HEK293 (cell line): ENCODE results near the gene PRDM15.

Experiments used
- CTCF ChIA-PET: fragments of 350-600 bp; formaldehyde crosslinking; extraction: SDS; loops from one replicate; lab custom pipeline; 2021; ENCODE audit warnings: antibody characterized with exemption; lab: Yijun Ruan, JAX
- POLR2A ChIA-PET: fragments of 300-600 bp; formaldehyde crosslinking; extraction: SDS; loops from one replicate; lab custom pipeline; 2020; ENCODE audit warnings: antibody characterized with exemption, inconsistent platforms; lab: Yijun Ruan, JAX
- H3K27ac ChIP-seq: fragments of 200-500 bp; sonication (Bioruptor generic); 2 replicates; pipeline ENCODE4 v1.5.1; 2014; ENCODE audit warnings: low read depth, low read length, control low read depth, inconsistent platforms; ENCODE audit errors: extremely low read depth
- H3K36me3 ChIP-seq, 2 experiments: fragments of 200-500 bp in 1 of 2; sonication (Bioruptor generic) in 1 of 2; 1 replicate in 1 of 2; 2 replicates in 1 of 2; pipeline ENCODE4 v1.5.1; 2014 to 2017; ENCODE audit warnings: inconsistent platforms in 2 of 2, low read length in 2 of 2; ENCODE audit not compliant: control insufficient read depth in 2 of 2, insufficient read depth in 1 of 2
- H3K4me1 ChIP-seq: fragments of 200-500 bp; sonication (Bioruptor generic); 2 replicates; pipeline ENCODE4 v1.5.1; 2014; ENCODE audit warnings: mild to moderate bottlenecking, low read length, inconsistent platforms; ENCODE audit not compliant: control insufficient read depth, insufficient read depth
- H3K4me3 ChIP-seq: 2 replicates; pipeline ENCODE4 v1.5.1; 2011; ENCODE audit warnings: low read depth, mild to moderate bottlenecking, control low read depth, low read length, moderate library complexity
- H3K9me3 ChIP-seq: fragments of 200-500 bp; sonication (Bioruptor generic); 2 replicates; pipeline ENCODE4 v1.5.1; 2014; ENCODE audit warnings: low read depth, low read length, inconsistent platforms; ENCODE audit not compliant: control insufficient read depth, insufficient read depth
- ATF2 ChIP-seq: fragments of 450-650 bp; formaldehyde crosslinking; IDR thresholded peaks from 2 replicates; pipeline ENCODE4 v1.5.1; 2016; ENCODE audit warnings: missing biosample characterization, missing genetic modification characterization, low read depth
- BCL11A ChIP-seq: fragments of 450-650 bp; formaldehyde crosslinking; IDR thresholded peaks from 2 replicates; pipeline ENCODE4 v1.5.1; 2016; ENCODE audit warnings: low read depth, missing biosample characterization, missing genetic modification characterization
- GLI2 ChIP-seq: fragments of 450-650 bp; formaldehyde crosslinking; IDR thresholded peaks from 2 replicates; pipeline ENCODE4; 2017; ENCODE audit warnings: missing biosample characterization, missing genetic modification characterization, low read depth, borderline replicate concordance
- HOXC10 ChIP-seq: sonication (generic); formaldehyde crosslinking; IDR thresholded peaks from 2 replicates; pipeline ENCODE4 v1.8.1; 2023; ENCODE audit warnings: mild to moderate bottlenecking, missing genetic modification reagents
- IKZF3 ChIP-seq: fragments of 450-650 bp; IDR thresholded peaks from 2 replicates; pipeline ENCODE4 v1.5.0; 2018; ENCODE audit warnings: missing biosample characterization, mild to moderate bottlenecking, missing genetic modification characterization, moderate library complexity
- ZBTB6 ChIP-seq: fragments of 450-650 bp; formaldehyde crosslinking; IDR thresholded peaks from 2 replicates; pipeline ENCODE4 v1.5.1; 2017; ENCODE audit warnings: missing biosample characterization, missing genetic modification characterization
- ZNF114 ChIP-seq: fragments of 450-650 bp; formaldehyde crosslinking; IDR thresholded peaks from 2 replicates; pipeline ENCODE4 v1.5.0; 2017; ENCODE audit warnings: missing biosample characterization, missing genetic modification characterization
- ZNF155 ChIP-seq: fragments of 450-650 bp; formaldehyde crosslinking; IDR thresholded peaks from 2 replicates; pipeline ENCODE4 v1.5.1; 2016; ENCODE audit warnings: missing biosample characterization, missing genetic modification characterization
- ZNF24 ChIP-seq: fragments of 450-650 bp; formaldehyde crosslinking; IDR thresholded peaks from 2 replicates; pipeline ENCODE4 v1.5.1; 2016; ENCODE audit warnings: missing biosample characterization, missing genetic modification characterization
- ZNF26 ChIP-seq: fragments of 450-650 bp; formaldehyde crosslinking; IDR thresholded peaks from 2 replicates; pipeline ENCODE4 v1.5.1; 2016; ENCODE audit warnings: missing biosample characterization, missing genetic modification characterization
- ZNF274 ChIP-seq, 2 experiments: fragments of 200-500 bp in 1 of 2; fragments of 450-650 bp in 1 of 2; sonication (Bioruptor generic) in 1 of 2; formaldehyde crosslinking in 1 of 2; IDR thresholded peaks; 2 replicates each; pipeline versions ENCODE4 v1.5.1 to v1.6.1; 2014 to 2016; ENCODE audit warnings: borderline replicate concordance in 1 of 2, inconsistent platforms in 1 of 2, low read length in 1 of 2, missing biosample characterization in 1 of 2, missing genetic modification characterization in 1 of 2
- ZNF311 ChIP-seq: fragments of 450-650 bp; formaldehyde crosslinking; IDR thresholded peaks from 2 replicates; pipeline ENCODE4 v1.5.1; 2017; ENCODE audit warnings: missing biosample characterization, missing genetic modification characterization, borderline replicate concordance
- ZNF335 ChIP-seq: fragments of 450-650 bp; formaldehyde crosslinking; conservative IDR thresholded peaks from 2 replicates; pipeline ENCODE4 v1.5.1; 2016; ENCODE audit warnings: missing biosample characterization, missing genetic modification characterization
- ZNF514 ChIP-seq: fragments of 450-650 bp; formaldehyde crosslinking; IDR thresholded peaks from 2 replicates; pipeline ENCODE4 v1.5.1; 2016; ENCODE audit warnings: missing biosample characterization, missing genetic modification characterization
- ZNF626 ChIP-seq: fragments of 450-650 bp; sonication (Bioruptor Pico); formaldehyde crosslinking; IDR thresholded peaks from 2 replicates; pipeline ENCODE4 v1.5.1; 2018; ENCODE audit warnings: missing biosample characterization, missing genetic modification characterization, inconsistent platforms
- ZNF629 ChIP-seq: fragments of 450-650 bp; formaldehyde crosslinking; IDR thresholded peaks from 2 replicates; pipeline ENCODE4 v1.5.1; 2017; ENCODE audit warnings: missing biosample characterization, missing genetic modification characterization
- ZNF76 ChIP-seq: fragments of 450-650 bp; formaldehyde crosslinking; IDR thresholded peaks from 2 replicates; pipeline ENCODE4; 2016; ENCODE audit warnings: low read depth, missing biosample characterization, missing genetic modification characterization, borderline replicate concordance
- ZNF768 ChIP-seq: fragments of 450-650 bp; formaldehyde crosslinking; IDR thresholded peaks from 2 replicates; pipeline ENCODE4 v1.5.1; 2018; ENCODE audit warnings: missing biosample characterization, mild to moderate bottlenecking, missing genetic modification characterization
- ZNF792 ChIP-seq: fragments of 450-650 bp; formaldehyde crosslinking; IDR thresholded peaks from 2 replicates; pipeline ENCODE4 v1.5.1; 2016; ENCODE audit warnings: missing biosample characterization, missing genetic modification characterization
- ZSCAN23 ChIP-seq: fragments of 450-650 bp; formaldehyde crosslinking; IDR thresholded peaks from 2 replicates; pipeline ENCODE4 v1.5.1; 2016; ENCODE audit warnings: missing biosample characterization, missing genetic modification characterization
- TF ChIP-seq, protein P1 (sequence below): fragments of 450-650 bp; formaldehyde crosslinking; optimal IDR thresholded peaks from 2 replicates; pipeline ENCODE3; 2016; ENCODE audit warnings: missing biosample characterization, mild to moderate bottlenecking, missing genetic modification characterization
- TF ChIP-seq, protein P2 (sequence below): fragments of 450-650 bp; formaldehyde crosslinking; IDR thresholded peaks from 2 replicates; pipeline ENCODE4 v1.5.1; 2016; ENCODE audit warnings: missing biosample characterization, missing genetic modification characterization
- TF ChIP-seq, protein P3 (sequence below): fragments of 450-650 bp; formaldehyde crosslinking; IDR thresholded peaks from 2 replicates; pipeline ENCODE4 v1.5.1; 2017; ENCODE audit warnings: missing biosample characterization, missing genetic modification characterization
- TF ChIP-seq, protein P4 (sequence below): fragments of 450-650 bp; formaldehyde crosslinking; IDR thresholded peaks from 2 replicates; pipeline ENCODE4 v1.5.1; 2016; ENCODE audit warnings: missing biosample characterization, missing genetic modification characterization

PRDM15 gene

DNA sequence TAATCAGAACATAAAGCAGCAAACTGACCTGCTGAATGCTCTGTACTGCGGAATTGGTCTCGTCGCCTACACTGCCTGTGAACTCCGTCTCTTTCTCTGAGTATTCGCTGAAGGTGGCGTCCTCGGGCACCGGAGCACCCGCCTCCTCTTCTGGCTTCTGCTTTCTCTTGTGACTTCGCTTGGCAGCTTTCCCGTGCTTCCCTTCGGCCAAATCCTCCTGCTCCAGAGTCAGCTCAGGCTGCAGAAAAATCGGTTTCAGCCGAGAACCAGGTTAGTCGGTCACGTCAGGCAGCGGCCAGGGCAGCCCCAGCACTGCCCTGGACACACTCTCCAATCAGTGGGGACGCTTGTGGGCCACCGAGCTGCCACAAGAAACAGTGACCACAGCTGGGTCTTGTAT, 76.5 kb downstream of the PRDM15 start:
- CTCF ChIA-PET = interaction anchor here (0.7 to 2.6 kb wide), 3 partner anchors 14 to 484 kb away, joined by 3 to 9 read pairs (median 6); no protein-coding TSS in a partner anchor
- H3K4me1 ChIP-seq = no peaks in the 10 kb centered on the region
- H3K4me3 ChIP-seq = no peak overlapping the region
- no peaks in the 10 kb centered on the region for H3K9me3 ChIP-seq
- POLR2A ChIA-PET = no interaction called here
- H3K27ac ChIP-seq = no peak overlapping the region
- no peak for TF ChIP-seq ZNF76 (tag by site-specific recombination)
- no peak for TF ChIP-seq ZNF114 (tag by site-specific recombination)
- TF ChIP-seq, protein P1, sequence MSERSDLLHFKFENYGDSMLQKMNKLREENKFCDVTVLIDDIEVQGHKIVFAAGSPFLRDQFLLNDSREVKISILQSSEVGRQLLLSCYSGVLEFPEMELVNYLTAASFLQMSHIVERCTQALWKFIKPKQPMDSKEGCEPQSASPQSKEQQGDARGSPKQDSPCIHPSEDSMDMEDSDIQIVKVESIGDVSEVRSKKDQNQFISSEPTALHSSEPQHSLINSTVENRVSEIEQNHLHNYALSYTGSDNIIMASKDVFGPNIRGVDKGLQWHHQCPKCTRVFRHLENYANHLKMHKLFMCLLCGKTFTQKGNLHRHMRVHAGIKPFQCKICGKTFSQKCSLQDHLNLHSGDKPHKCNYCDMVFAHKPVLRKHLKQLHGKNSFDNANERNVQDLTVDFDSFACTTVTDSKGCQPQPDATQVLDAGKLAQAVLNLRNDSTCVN (tag by site-specific recombination) = no peak
- TF ChIP-seq, protein P2, sequence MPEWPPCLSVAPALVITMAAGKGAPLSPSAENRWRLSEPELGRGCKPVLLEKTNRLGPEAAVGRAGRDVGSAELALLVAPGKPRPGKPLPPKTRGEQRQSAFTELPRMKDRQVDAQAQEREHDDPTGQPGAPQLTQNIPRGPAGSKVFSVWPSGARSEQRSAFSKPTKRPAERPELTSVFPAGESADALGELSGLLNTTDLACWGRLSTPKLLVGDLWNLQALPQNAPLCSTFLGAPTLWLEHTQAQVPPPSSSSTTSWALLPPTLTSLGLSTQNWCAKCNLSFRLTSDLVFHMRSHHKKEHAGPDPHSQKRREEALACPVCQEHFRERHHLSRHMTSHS = no peak
- TF ChIP-seq ZNF24 (tag by site-specific recombination) = no peak
- TF ChIP-seq ZNF629 (tag by site-specific recombination) = no peak
- TF ChIP-seq IKZF3 (tag by site-specific recombination) = no peak
- no peak for TF ChIP-seq ZNF155
- no peak for TF ChIP-seq GLI2
- TF ChIP-seq, protein P3, sequence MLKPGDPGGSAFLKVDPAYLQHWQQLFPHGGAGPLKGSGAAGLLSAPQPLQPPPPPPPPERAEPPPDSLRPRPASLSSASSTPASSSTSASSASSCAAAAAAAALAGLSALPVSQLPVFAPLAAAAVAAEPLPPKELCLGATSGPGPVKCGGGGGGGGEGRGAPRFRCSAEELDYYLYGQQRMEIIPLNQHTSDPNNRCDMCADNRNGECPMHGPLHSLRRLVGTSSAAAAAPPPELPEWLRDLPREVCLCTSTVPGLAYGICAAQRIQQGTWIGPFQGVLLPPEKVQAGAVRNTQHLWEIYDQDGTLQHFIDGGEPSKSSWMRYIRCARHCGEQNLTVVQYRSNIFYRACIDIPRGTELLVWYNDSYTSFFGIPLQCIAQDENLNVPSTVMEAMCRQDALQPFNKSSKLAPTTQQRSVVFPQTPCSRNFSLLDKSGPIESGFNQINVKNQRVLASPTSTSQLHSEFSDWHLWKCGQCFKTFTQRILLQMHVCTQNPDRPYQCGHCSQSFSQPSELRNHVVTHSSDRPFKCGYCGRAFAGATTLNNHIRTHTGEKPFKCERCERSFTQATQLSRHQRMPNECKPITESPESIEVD (tag by site-specific recombination) = no peak
- TF ChIP-seq ZNF514 (tag by site-specific recombination) = no peak
- no peak for TF ChIP-seq ZNF792 (tag by site-specific recombination)
- peaks cover 0 to 46% of the 10 kb centered on the region in 2 experiments; a peak in 2 of 3 replicates for H3K36me3 ChIP-seq

DNA sequence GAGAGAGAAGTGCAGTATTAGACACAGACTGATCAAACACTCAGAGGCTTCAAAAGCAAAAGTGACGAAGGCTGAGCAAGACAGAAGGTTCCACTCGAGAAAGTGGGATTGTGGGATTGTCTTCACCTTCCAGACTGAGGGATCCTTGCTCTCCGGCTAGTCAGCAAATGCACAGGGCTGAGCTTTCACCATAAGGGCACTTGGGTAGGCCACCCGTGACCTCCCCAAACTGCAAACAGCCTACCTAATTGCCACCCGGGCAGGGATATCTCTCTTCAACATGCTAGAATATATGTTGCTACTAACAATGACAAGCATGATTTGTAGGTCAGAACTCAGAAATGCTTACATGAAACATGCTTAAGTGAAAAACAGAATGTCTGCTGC, 77.0 kb downstream of the PRDM15 start:
- Histone ChIP-seq H3K4me3 (no peak overlapping the region), H3K36me3 (peaks cover 0 to 46% of the 10 kb centered on the region in 2 experiments; a peak in 2 of 3 replicates), H3K4me1 (no peaks in the 10 kb centered on the region), H3K9me3 (no peaks in the 10 kb centered on the region), H3K27ac (no peak overlapping the region)
- POLR2A ChIA-PET = no interaction called here
- CTCF ChIA-PET = interaction anchor here (1.3 to 2.6 kb wide), 2 partner anchors 15 to 190 kb away, joined by 6 to 9 read pairs; no protein-coding TSS in a partner anchor
- no peak for TF ChIP-seq ZNF274 (IDR thresholded peaks at IDR 0.05; ENCODE audit: low read length)
- TF ChIP-seq ZNF274 (tag by site-specific recombination; IDR thresholded peaks at IDR 0.05; ENCODE audit: borderline replicate concordance) = no peak
- TF ChIP-seq ZNF311 (tag by site-specific recombination) = no peak
- TF ChIP-seq ZNF768 (tag by site-specific recombination) = no peak
- TF ChIP-seq ZNF626 (tag by site-specific recombination) = no peak
- no peak for TF ChIP-seq ZNF335
- no peak for TF ChIP-seq HOXC10 (CRISPR knock-in tag)
- TF ChIP-seq ZNF26 = no peak
- TF ChIP-seq ZSCAN23 = no peak
- TF ChIP-seq ZBTB6 = no peak
- TF ChIP-seq ATF2 (tag by site-specific recombination) = no peak
- TF ChIP-seq, protein P4, sequence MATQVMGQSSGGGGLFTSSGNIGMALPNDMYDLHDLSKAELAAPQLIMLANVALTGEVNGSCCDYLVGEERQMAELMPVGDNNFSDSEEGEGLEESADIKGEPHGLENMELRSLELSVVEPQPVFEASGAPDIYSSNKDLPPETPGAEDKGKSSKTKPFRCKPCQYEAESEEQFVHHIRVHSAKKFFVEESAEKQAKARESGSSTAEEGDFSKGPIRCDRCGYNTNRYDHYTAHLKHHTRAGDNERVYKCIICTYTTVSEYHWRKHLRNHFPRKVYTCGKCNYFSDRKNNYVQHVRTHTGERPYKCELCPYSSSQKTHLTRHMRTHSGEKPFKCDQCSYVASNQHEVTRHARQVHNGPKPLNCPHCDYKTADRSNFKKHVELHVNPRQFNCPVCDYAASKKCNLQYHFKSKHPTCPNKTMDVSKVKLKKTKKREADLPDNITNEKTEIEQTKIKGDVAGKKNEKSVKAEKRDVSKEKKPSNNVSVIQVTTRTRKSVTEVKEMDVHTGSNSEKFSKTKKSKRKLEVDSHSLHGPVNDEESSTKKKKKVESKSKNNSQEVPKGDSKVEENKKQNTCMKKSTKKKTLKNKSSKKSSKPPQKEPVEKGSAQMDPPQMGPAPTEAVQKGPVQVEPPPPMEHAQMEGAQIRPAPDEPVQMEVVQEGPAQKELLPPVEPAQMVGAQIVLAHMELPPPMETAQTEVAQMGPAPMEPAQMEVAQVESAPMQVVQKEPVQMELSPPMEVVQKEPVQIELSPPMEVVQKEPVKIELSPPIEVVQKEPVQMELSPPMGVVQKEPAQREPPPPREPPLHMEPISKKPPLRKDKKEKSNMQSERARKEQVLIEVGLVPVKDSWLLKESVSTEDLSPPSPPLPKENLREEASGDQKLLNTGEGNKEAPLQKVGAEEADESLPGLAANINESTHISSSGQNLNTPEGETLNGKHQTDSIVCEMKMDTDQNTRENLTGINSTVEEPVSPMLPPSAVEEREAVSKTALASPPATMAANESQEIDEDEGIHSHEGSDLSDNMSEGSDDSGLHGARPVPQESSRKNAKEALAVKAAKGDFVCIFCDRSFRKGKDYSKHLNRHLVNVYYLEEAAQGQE (tag by site-specific recombination) = no peak
- no peak for TF ChIP-seq BCL11A
